ENCODE results near the gene PMEPA1. TPM values are rescaled to one million over a fixed set of nuclear protein-coding genes. Genes with fewer than 3 reads are reported as not detected.
A peak's percentile ranks its signal among the peaks of the same experiment; 100 is the strongest.

Gene PMEPA1
- total and polyA plus RNA-seq, 10 of the 15 experiments (the other 5 are each of a cell fraction or from before 2014, with no cell fraction given): 0.02 to 0.10 (median 0.04) TPM; not detected in 3

GRCh38 chr20:57736738-57737347 lies 27.0 kb upstream of the PMEPA1 start:
- Histone ChIP-seq H3K9ac (ENCODE audit: control insufficient read depth, insufficient read depth, low read length) (no peak overlapping the region), H3K27ac (ENCODE audit: control insufficient read depth, insufficient read depth) (no peak overlapping the region), H3K79me2 (ENCODE audit: control insufficient read depth, insufficient read depth, low read length) (no peaks in the 10 kb centered on the region), H3K4me3 (no peak overlapping the region), H3K9me3 (replicated peaks; ENCODE audit: control insufficient read depth, insufficient read depth, low read length) (no peaks in the 10 kb centered on the region; the same call in 2 of the 3 replicates), H3K36me3 (ENCODE audit: control insufficient read depth in 2 of 2, insufficient read depth in 2 of 2, low read length in 1 of 2) (no peaks in the 10 kb centered on the region), H3K27me3 (replicated peaks in 1 of 2; ENCODE audit: control insufficient read depth in 2 of 2, insufficient read depth in 2 of 2, low read length in 1 of 2) (no peaks in the 10 kb centered on the region; a peak in 1 of 4 replicates), H3K4me2 (ENCODE audit: control insufficient read depth, insufficient read depth) (no peak overlapping the region), H4K20me1 (ENCODE audit: control insufficient read depth, insufficient read depth) (no peaks in the 10 kb centered on the region; the same call in 1 of the 2 replicates), H2AFZ (ENCODE audit: control insufficient read depth, low read depth, low read length) (no peak overlapping the region), H3K4me1 (ENCODE audit: control insufficient read depth, insufficient read depth, low read length) (peaks cover 20% of the 10 kb centered on the region)
- WGBS (ENCODE audit: insufficient coverage, insufficient replicate concordance, low lambda C conversion rate, missing lambda C conversion rate): 39% methylated on average over 10 of the region's 10 CpGs
- in situ Hi-C loops (cut with MboI): no loop called here
- BruUV-seq (replicated peaks): no TSS peak
- peak; percentile 47; the same call in 1 of the 2 replicates for TF ChIP-seq TCF12 (IDR thresholded peaks at IDR 0.05; ENCODE audit: low read depth, low read length)
- TF ChIP-seq NFIC (IDR thresholded peaks at IDR 0.05; ENCODE audit: low read depth, low read length): no peak
- SMC1A ChIA-PET (ENCODE audit: uncharacterized antibody, unreplicated experiment): no interaction called here
- POLR2A ChIA-PET: no interaction called here
- RAD21 ChIA-PET (ENCODE audit: unreplicated experiment): no interaction called here
- FAIRE-seq (no peak), ATAC-seq (peak; percentile 47), DNase-seq (ENCODE audit: low read depth, low spot score) (no peak)
- CTCF ChIA-PET: interaction anchor here (0.5 kb wide), 1 partner anchor 82 kb away, joined by 4 read pairs; no protein-coding TSS in a partner anchor
- intact Hi-C loops (cut with micrococcal nuclease; ENCODE audit: unreplicated experiment): no loop called here

- intact Hi-C loops (cut with micrococcal nuclease; ENCODE audit: unreplicated experiment) (no loop called here), in situ Hi-C loops (cut with MboI) (no loop called here)
- BruUV-seq (replicated peaks): no TSS peak
- ChIA-PET POLR2A (no interaction called here), CTCF (interaction anchor here (1.5 kb wide), 1 partner anchor 54 kb away, joined by 6 read pairs; no protein-coding TSS in a partner anchor), SMC1A (ENCODE audit: uncharacterized antibody, unreplicated experiment) (no interaction called here), RAD21 (ENCODE audit: unreplicated experiment) (no interaction called here)
- no peak overlapping the region for H3K4me3 ChIP-seq
- ATAC-seq (peak; percentile 63), DNase-seq (ENCODE audit: low read depth, low spot score) (no peak), FAIRE-seq (no peak)
- peaks cover 20% of the 10 kb centered on the region for H3K4me1 ChIP-seq (ENCODE audit: control insufficient read depth, insufficient read depth, low read length)
- H4K20me1 ChIP-seq (ENCODE audit: control insufficient read depth, insufficient read depth): no peaks in the 10 kb centered on the region; the same call in 1 of the 2 replicates
- no peaks in the 10 kb centered on the region; a peak in 1 of 4 replicates for H3K27me3 ChIP-seq (replicated peaks in 1 of 2; ENCODE audit: control insufficient read depth in 2 of 2, insufficient read depth in 2 of 2, low read length in 1 of 2)
- H3K36me3 ChIP-seq (ENCODE audit: control insufficient read depth in 2 of 2, insufficient read depth in 2 of 2, low read length in 1 of 2): no peaks in the 10 kb centered on the region
- no peaks in the 10 kb centered on the region; the same call in 2 of the 3 replicates for H3K9me3 ChIP-seq (replicated peaks; ENCODE audit: control insufficient read depth, insufficient read depth, low read length)
- no peak overlapping the region for H3K9ac ChIP-seq (ENCODE audit: control insufficient read depth, insufficient read depth, low read length)
- 0 out of 2 replicates have a peak overlapping the region, but pooled peaks have one; percentile 39 for H3K4me2 ChIP-seq (ENCODE audit: control insufficient read depth, insufficient read depth)
- H3K79me2 ChIP-seq (ENCODE audit: control insufficient read depth, insufficient read depth, low read length): no peaks in the 10 kb centered on the region
- no peak overlapping the region for H3K27ac ChIP-seq (ENCODE audit: control insufficient read depth, insufficient read depth)
- H2AFZ ChIP-seq (ENCODE audit: control insufficient read depth, low read depth, low read length): no peak overlapping the region
- 47% methylated on average over 8 of the region's 8 CpGs for WGBS (ENCODE audit: insufficient coverage, insufficient replicate concordance, low lambda C conversion rate, missing lambda C conversion rate)
- no peak for TF ChIP-seq PML (IDR thresholded peaks at IDR 0.05; ENCODE audit: low read length)
- 0 out of 2 replicates have a peak, but pooled peaks have one; percentile 29 for TF ChIP-seq NFYB (IDR thresholded peaks at IDR 0.05; ENCODE audit: insufficient read depth, low read depth, low read length)
- TF ChIP-seq TCF12 (IDR thresholded peaks at IDR 0.05; ENCODE audit: low read depth, low read length): no peak
- TF ChIP-seq, protein P1, sequence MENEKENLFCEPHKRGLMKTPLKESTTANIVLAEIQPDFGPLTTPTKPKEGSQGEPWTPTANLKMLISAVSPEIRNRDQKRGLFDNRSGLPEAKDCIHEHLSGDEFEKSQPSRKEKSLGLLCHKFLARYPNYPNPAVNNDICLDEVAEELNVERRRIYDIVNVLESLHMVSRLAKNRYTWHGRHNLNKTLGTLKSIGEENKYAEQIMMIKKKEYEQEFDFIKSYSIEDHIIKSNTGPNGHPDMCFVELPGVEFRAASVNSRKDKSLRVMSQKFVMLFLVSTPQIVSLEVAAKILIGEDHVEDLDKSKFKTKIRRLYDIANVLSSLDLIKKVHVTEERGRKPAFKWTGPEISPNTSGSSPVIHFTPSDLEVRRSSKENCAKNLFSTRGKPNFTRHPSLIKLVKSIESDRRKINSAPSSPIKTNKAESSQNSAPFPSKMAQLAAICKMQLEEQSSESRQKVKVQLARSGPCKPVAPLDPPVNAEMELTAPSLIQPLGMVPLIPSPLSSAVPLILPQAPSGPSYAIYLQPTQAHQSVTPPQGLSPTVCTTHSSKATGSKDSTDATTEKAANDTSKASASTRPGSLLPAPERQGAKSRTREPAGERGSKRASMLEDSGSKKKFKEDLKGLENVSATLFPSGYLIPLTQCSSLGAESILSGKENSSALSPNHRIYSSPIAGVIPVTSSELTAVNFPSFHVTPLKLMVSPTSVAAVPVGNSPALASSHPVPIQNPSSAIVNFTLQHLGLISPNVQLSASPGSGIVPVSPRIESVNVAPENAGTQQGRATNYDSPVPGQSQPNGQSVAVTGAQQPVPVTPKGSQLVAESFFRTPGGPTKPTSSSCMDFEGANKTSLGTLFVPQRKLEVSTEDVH (IDR thresholded peaks at IDR 0.05; ENCODE audit: low read depth, partially characterized antibody): no peak
- TF ChIP-seq TBL1XR1 (IDR thresholded peaks at IDR 0.05; ENCODE audit: low read depth, low read length): no peak
- no peak for TF ChIP-seq EGR1 (IDR thresholded peaks at IDR 0.05; ENCODE audit: borderline replicate concordance in 1 of 2, low read depth in 2 of 2, low read length in 2 of 2)
These were observed 26.3 kb upstream of the PMEPA1 start for GRCh38 chr20:57735831-57736737.
